Endothelial cell of umbilical vein (primary cell): Measurements from ENCODE around the gene U2AF2. TPM values are rescaled to one million over a fixed set of nuclear protein-coding genes. Genes with fewer than 3 reads are reported as not detected.
A peak's percentile ranks its signal among the peaks of the same experiment; 100 is the strongest.

Experiments
- BruUV-seq: library from RNA; stranded (reverse); fragments of 400-500 nt; replicated peaks from 2 replicates; lab custom pipeline; 2021; lab: Mats Ljungman, UMichigan
- CTCF ChIA-PET: fragments of 300-600, 350-600 bp; sonication (Branson Sonifier 250); formaldehyde crosslinking; loops from one replicate; lab custom pipeline; 2021; ENCODE audit warnings: antibody characterized with exemption, inconsistent platforms; lab: Charles Lee
- POLR2A ChIA-PET: fragments of 300-600, 350-600 bp; sonication (Branson Sonifier 250); formaldehyde crosslinking; loops from one replicate; lab custom pipeline; 2021; ENCODE audit warnings: antibody characterized with exemption, inconsistent platforms; lab: Charles Lee
- DNase-seq: peaks from one replicate; pipeline ENCODE4 v3.0.0-alpha.2; 2011; ENCODE audit warnings: low read depth, low spot score
- FAIRE-seq: peaks from 2 replicates; lab custom pipeline; 2011; peaks lifted over from hg19 to GRCh38; lab: Jason Lieb, UNC
- H2AFZ ChIP-seq: 2 replicates; pipeline ENCODE4 v1.6.0; 2012; ENCODE audit warnings: low read depth, low read length, control low read depth, inconsistent platforms
- H3K27ac ChIP-seq: 2 replicates; pipeline ENCODE4 v1.5.1; 2011; ENCODE audit warnings: low read depth, mild to moderate bottlenecking, control low read depth, low read length, moderate library complexity; ENCODE audit not compliant: insufficient read depth
- H3K27me3 ChIP-seq, 2 experiments: 2 replicates each; pipeline versions ENCODE4 v1.6.0 to v1.6.1; 2011; ENCODE audit warnings: low read length in 2 of 2, mixed read lengths in 1 of 2; ENCODE audit not compliant: control insufficient read depth in 2 of 2, insufficient read depth in 2 of 2
- H3K36me3 ChIP-seq, 2 experiments: 2 replicates in 1 of 2; 3 replicates in 1 of 2; pipeline ENCODE4 v1.5.1; 2011; ENCODE audit warnings: low read length in 2 of 2, mild to moderate bottlenecking in 1 of 2, moderate library complexity in 1 of 2; ENCODE audit not compliant: control insufficient read depth in 2 of 2, insufficient read depth in 2 of 2; ENCODE audit errors: extremely low read depth in 1 of 2
- H3K4me1 ChIP-seq: 3 replicates; pipeline ENCODE4 v1.5.1; 2011; ENCODE audit warnings: mild to moderate bottlenecking, low read length; ENCODE audit not compliant: control insufficient read depth, insufficient read depth; ENCODE audit errors: extremely low read depth
- H3K4me2 ChIP-seq: 2 replicates; pipeline ENCODE4 v1.6.1; 2011; ENCODE audit warnings: low read length, control low read depth, mixed read lengths; ENCODE audit not compliant: insufficient read depth
- H3K4me3 ChIP-seq, 3 experiments: fragments of 200-600 bp in 1 of 3; sonication (generic), shearing (Covaris generic) in 1 of 3; replicated peaks in 1 of 3; 2 replicates each; pipeline ENCODE4 v1.5.1; 2011 to 2016; ENCODE audit warnings: control low read depth in 3 of 3, low read length in 3 of 3, mild to moderate bottlenecking in 2 of 3, inconsistent platforms in 1 of 3, low read depth in 1 of 3, moderate library complexity in 1 of 3; ENCODE audit not compliant: insufficient read depth in 1 of 3
- H3K79me2 ChIP-seq: 2 replicates; pipeline ENCODE4 v1.6.0; 2012; ENCODE audit warnings: low read length, inconsistent platforms; ENCODE audit not compliant: control insufficient read depth, insufficient read depth
- H3K9ac ChIP-seq: replicated peaks from 2 replicates; pipeline ENCODE3; 2011; ENCODE audit warnings: low read length, control low read depth; ENCODE audit not compliant: insufficient read depth; ENCODE audit errors: extremely low read depth
- H3K9me1 ChIP-seq: replicated peaks from 3 replicates; pipeline ENCODE4 v1.6.0; 2011; ENCODE audit warnings: mild to moderate bottlenecking, low read length; ENCODE audit not compliant: control insufficient read depth, insufficient read depth; ENCODE audit errors: extremely low read depth
- H3K9me3 ChIP-seq: replicated peaks from 2 replicates; pipeline ENCODE4 v1.5.1; 2012; ENCODE audit warnings: low read length, inconsistent platforms; ENCODE audit not compliant: control insufficient read depth, insufficient read depth
- H4K20me1 ChIP-seq: replicated peaks from 2 replicates; pipeline ENCODE3; 2011; ENCODE audit warnings: mild to moderate bottlenecking, low read length; ENCODE audit not compliant: control insufficient read depth, insufficient read depth; ENCODE audit errors: extremely low read depth
- EZH2 ChIP-seq: IDR thresholded peaks from 2 replicates; pipeline ENCODE4 v1.6.1; 2012; ENCODE audit warnings: borderline replicate concordance, low read depth, mild to moderate bottlenecking, moderate library complexity, low read length, inconsistent platforms; ENCODE audit not compliant: severe bottlenecking
- FOS ChIP-seq: IDR thresholded peaks from 2 replicates; pipeline ENCODE4 v1.6.1; 2011; ENCODE audit warnings: mild to moderate bottlenecking, low read length, moderate library complexity, borderline replicate concordance; ENCODE audit not compliant: insufficient read depth
- GATA2 ChIP-seq: IDR thresholded peaks from 2 replicates; pipeline ENCODE4 v1.7.0; 2011; ENCODE audit warnings: low read depth, mild to moderate bottlenecking, moderate library complexity, mixed read lengths, low read length; ENCODE audit not compliant: insufficient read length, insufficient read depth
- JUN ChIP-seq: IDR thresholded peaks from 2 replicates; pipeline ENCODE4 v1.6.1; 2011; ENCODE audit warnings: borderline replicate concordance, low read depth; ENCODE audit not compliant: insufficient read length, insufficient read depth
- MYC ChIP-seq: IDR thresholded peaks from one replicate; pipeline ENCODE4 v1.6.1; 2011; ENCODE audit warnings: mild to moderate bottlenecking, low read depth, low read length
- POLR2A ChIP-seq: IDR thresholded peaks from 2 replicates; pipeline ENCODE4 v1.6.1; 2012; ENCODE audit warnings: low read depth, mild to moderate bottlenecking, control low read depth, low read length
- POLR2AphosphoS5 ChIP-seq: IDR thresholded peaks from 2 replicates; pipeline ENCODE4 v1.6.1; 2012; ENCODE audit warnings: low read depth, mild to moderate bottlenecking, control low read depth, low read length, moderate library complexity; ENCODE audit not compliant: insufficient read depth
- dilution Hi-C: fragments of 300-500 bp; cut with MboI; formaldehyde crosslinking; loops from one replicate; pipeline ENCODE4 v1.15.0; 2019; ENCODE audit warnings: low sequenced_read_pairs; ENCODE audit not compliant: extremely low pct_ligation_motif_present
- intact Hi-C: fragments of 100-400 bp; cut with micrococcal nuclease; formaldehyde crosslinking; loops from one replicate; pipeline ENCODE4 v1.10.0; 2022
- polyA plus RNA-seq, 4 experiments: library from polyadenylated mRNA; depleted of rRNA in 3 of 4; stranded (reverse) in 3 of 4; unstranded in 1 of 4; fragments of >200 nt; gene quantifications; 2 replicates each; pipeline versions ENCODE4 v1.2.1 to v1.2.3, GENCODE V29; 2011 to 2012; ENCODE audit warnings: missing spikeins in 1 of 4
- total RNA-seq: library from RNA; stranded (reverse); gene quantifications from 2 replicates; pipeline ENCODE4 v1.2.3, GENCODE V29; 2021
- TF ChIP-seq, protein P1 (sequence below), 2 donors: IDR thresholded peaks; 1 replicate in 1 of 2; 2 replicates in 1 of 2; pipeline ENCODE4 v1.5.1; 2011; ENCODE audit warnings: low read length in 2 of 2, mild to moderate bottlenecking in 2 of 2, moderate library complexity in 2 of 2, control low read depth in 1 of 2, inconsistent platforms in 1 of 2, low read depth in 1 of 2; ENCODE audit not compliant: insufficient read depth in 1 of 2; ENCODE audit errors: extremely low read depth in 1 of 2
- TF ChIP-seq, protein P2 (sequence below): IDR thresholded peaks from 2 replicates; pipeline ENCODE4 v1.6.1; 2011; ENCODE audit not compliant: insufficient read depth, insufficient read length

The U2AF2 gene
- total and polyA plus RNA-seq, 2 donors (not counting 3 experiments of a cell fraction or from before 2014, with no cell fraction given) = 183 to 259 TPM

DNA sequence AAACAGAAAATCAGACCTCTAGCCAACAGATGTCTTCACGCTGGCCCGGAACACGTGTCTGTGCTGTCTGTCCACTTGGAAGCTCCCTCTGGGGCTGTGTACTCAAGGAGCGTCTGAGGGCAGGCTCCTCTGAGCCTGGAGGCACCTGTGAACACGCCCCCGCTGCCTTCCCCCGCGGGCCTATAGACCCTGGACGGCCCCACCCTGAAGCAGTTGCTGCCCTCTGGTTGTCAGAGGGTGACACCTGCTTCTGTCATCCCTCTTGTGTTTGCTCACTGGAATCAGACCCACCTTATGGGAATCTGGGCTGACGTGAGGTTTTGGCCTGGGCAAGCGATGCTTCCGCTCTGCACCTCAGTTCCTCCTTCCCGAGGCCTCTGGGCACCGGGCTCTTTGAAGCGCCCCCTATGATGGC, 39.4 kb downstream of the U2AF2 start:
- H3K27me3 ChIP-seq = no peaks in the 10 kb centered on the region
- ChIA-PET POLR2A (no interaction called here), CTCF (interaction anchor here (0.7 kb wide), 1 partner anchor 28 kb away, joined by 5 read pairs; no protein-coding TSS in a partner anchor)
- dilution Hi-C loops (no loop called here), intact Hi-C loops (no loop called here)
- no peak overlapping the region for H3K9ac ChIP-seq
- no peaks in the 10 kb centered on the region for H3K9me1 ChIP-seq
- H3K9me3 ChIP-seq = no peaks in the 10 kb centered on the region
- TF ChIP-seq POLR2A (no peak), FOS (no peak), JUN (no peak), MYC (no peak)
- H3K36me3 ChIP-seq = peaks cover 2 to 46% of the 10 kb centered on the region in 2 experiments
- H4K20me1 ChIP-seq = no peaks in the 10 kb centered on the region
- H3K79me2 ChIP-seq = no peaks in the 10 kb centered on the region
- no peak overlapping the region for H3K4me3 ChIP-seq
- FAIRE-seq (no peak), DNase-seq (no peak)
- no peaks in the 10 kb centered on the region for H3K4me1 ChIP-seq
- no peak overlapping the region for H2AFZ ChIP-seq
- no peak overlapping the region for H3K27ac ChIP-seq
- H3K4me2 ChIP-seq = no peak overlapping the region
- BruUV-seq = no TSS peak

DNA sequence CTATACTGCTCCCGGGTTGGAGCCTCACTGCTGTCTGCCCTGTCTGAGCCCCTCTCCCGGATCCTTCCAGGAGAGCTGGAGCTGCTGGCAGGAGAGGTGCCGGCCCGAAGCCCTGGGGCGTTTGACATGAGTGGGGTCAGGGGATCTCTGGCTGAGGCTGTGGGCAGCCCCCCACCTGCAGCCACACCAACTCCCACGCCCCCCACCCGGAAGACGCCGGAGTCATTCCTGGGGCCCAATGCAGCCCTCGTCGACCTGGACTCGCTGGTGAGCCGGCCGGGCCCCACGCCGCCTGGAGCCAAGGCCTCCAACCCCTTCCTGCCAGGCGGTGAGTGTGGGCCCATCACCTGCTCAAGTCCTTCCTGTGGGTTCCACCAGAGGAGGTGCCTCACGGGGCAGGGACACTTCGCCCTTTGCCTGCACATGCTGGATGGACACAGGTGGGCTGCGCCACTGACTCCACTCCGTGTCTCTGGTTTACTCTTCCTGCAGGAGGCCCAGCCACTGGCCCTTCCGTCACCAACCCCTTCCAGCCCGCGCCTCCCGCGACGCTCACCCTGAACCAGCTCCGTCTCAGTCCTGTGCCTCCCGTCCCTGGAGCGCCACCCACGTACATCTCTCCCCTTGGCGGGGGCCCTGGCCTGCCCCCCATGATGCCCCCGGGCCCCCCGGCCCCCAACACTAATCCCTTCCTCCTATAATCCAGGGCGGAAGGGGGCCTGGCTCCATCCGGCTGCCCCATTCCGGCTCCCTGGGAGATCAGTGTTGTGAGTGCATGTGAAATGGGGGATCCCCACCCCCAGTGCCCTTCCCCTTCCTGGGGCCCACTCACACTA, 40.0 kb downstream of the U2AF2 start:
- dilution Hi-C loops = no loop called here
- H3K36me3 ChIP-seq = peaks cover 2 to 41% of the 10 kb centered on the region in 2 experiments

More for the DNA sequence above, 40.0 kb downstream of the U2AF2 start:
- Histone ChIP-seq H3K4me1 (no peaks in the 10 kb centered on the region), H3K9ac (no peak overlapping the region), H3K79me2 (no peaks in the 10 kb centered on the region), H3K27ac (no peak overlapping the region), H2AFZ (no peak overlapping the region), H3K4me2 (no peak overlapping the region), H3K9me3 (no peaks in the 10 kb centered on the region), H4K20me1 (no peaks in the 10 kb centered on the region), H3K27me3 (no peaks in the 10 kb centered on the region), H3K9me1 (no peaks in the 10 kb centered on the region), H3K4me3 (no peak overlapping the region)
- TF ChIP-seq MYC = no peak
- TF ChIP-seq JUN = no peak
- TF ChIP-seq GATA2 = no peak
- TF ChIP-seq POLR2AphosphoS5 = no peak
- TF ChIP-seq, protein P1, sequence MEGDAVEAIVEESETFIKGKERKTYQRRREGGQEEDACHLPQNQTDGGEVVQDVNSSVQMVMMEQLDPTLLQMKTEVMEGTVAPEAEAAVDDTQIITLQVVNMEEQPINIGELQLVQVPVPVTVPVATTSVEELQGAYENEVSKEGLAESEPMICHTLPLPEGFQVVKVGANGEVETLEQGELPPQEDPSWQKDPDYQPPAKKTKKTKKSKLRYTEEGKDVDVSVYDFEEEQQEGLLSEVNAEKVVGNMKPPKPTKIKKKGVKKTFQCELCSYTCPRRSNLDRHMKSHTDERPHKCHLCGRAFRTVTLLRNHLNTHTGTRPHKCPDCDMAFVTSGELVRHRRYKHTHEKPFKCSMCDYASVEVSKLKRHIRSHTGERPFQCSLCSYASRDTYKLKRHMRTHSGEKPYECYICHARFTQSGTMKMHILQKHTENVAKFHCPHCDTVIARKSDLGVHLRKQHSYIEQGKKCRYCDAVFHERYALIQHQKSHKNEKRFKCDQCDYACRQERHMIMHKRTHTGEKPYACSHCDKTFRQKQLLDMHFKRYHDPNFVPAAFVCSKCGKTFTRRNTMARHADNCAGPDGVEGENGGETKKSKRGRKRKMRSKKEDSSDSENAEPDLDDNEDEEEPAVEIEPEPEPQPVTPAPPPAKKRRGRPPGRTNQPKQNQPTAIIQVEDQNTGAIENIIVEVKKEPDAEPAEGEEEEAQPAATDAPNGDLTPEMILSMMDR (IDR thresholded peaks at IDR 0.05; ENCODE audit: extremely low read depth in 1 of 2, insufficient read depth in 1 of 2, low read depth in 1 of 2, low read length in 2 of 2) = no peak
- TF ChIP-seq FOS = no peak
- TF ChIP-seq EZH2 = no peak
- TF ChIP-seq, protein P2, sequence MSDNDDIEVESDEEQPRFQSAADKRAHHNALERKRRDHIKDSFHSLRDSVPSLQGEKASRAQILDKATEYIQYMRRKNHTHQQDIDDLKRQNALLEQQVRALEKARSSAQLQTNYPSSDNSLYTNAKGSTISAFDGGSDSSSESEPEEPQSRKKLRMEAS = no peak
- TF ChIP-seq POLR2A = no peak
- no peak for DNase-seq
- intact Hi-C loops = no loop called here
- ChIA-PET POLR2A (no interaction called here), CTCF (no interaction called here)
- no peak for FAIRE-seq
- BruUV-seq = TSS peak; percentile 82
